Heart left ventricle (tissue), 13 donors: ENCODE data around the gene MVB12B.
"Not testable (repeated sequence)": the region's sequence is repeated elsewhere in the genome, so short reads cannot be mapped to it uniquely, and the experiment has no call there.

Source experiments
- POLR2A ChIP-seq, 2 donors: fragments of 450-650 bp; IDR thresholded peaks; one replicate each; pipeline ENCODE4 v1.6.1; 2017; ENCODE audit warnings: antibody characterized with exemption in 2 of 2, mild to moderate bottlenecking in 2 of 2, moderate library complexity in 2 of 2
- TF ChIP-seq, protein P1 (sequence below), 12 donors: fragments of 200-600 bp; sonication (generic) in 4 of 12; IDR thresholded peaks; one replicate each; pipeline versions ENCODE4 v1.5.0 to v1.8.0; 2018 to 2022; ENCODE audit warnings: antibody characterized with exemption in 12 of 12, mild to moderate bottlenecking in 5 of 12
- donor health status: ischemic (EF 13 %, LVEDD 7.1; RV severe dilation, severe dysfunction).
- donor health status: DM: no; HTN: yes; CAD: no.
- donor health status: DM: no; HTN: no; CAD: no.
- donor health status: ischemic (EF 25% LVEDD 6.9; RV normal size, moderate dysfunction).
- donor health status: ischemic (EF 25% LVEDD 5.7; RV mildly dilated, moderate dysfunction).
- donor health status: ischemic (EF 35%, LVEDD 5.7; RV mildly dilated, moderate dysfunction).
- donor health status: nonischemic (EF 11% LVEDD 7.7; RV severe dilation, severe dysfunction).
- donor health status: DM: yes; HTN: yes; CAD: no.
- donor health status: PGD.
- donor health status: ischemic (EF 29% LVEDD 5.4; RV normal size, mild dysfunction).
- donor health status: nonischemic (EF 23%, LVEDD 6.1; RV moderate dilation, normal function).

- TF ChIP-seq, protein P1, sequence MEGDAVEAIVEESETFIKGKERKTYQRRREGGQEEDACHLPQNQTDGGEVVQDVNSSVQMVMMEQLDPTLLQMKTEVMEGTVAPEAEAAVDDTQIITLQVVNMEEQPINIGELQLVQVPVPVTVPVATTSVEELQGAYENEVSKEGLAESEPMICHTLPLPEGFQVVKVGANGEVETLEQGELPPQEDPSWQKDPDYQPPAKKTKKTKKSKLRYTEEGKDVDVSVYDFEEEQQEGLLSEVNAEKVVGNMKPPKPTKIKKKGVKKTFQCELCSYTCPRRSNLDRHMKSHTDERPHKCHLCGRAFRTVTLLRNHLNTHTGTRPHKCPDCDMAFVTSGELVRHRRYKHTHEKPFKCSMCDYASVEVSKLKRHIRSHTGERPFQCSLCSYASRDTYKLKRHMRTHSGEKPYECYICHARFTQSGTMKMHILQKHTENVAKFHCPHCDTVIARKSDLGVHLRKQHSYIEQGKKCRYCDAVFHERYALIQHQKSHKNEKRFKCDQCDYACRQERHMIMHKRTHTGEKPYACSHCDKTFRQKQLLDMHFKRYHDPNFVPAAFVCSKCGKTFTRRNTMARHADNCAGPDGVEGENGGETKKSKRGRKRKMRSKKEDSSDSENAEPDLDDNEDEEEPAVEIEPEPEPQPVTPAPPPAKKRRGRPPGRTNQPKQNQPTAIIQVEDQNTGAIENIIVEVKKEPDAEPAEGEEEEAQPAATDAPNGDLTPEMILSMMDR (IDR thresholded peaks at IDR 0.05) = peak in 5 of 12 donors; percentile 11 to 19 (median 16)
- not testable (repeated sequence) for TF ChIP-seq POLR2A (IDR thresholded peaks at IDR 0.05)
Observed at GRCh38 chr9:126555421-126555820, 228.8 kb downstream of the MVB12B start.
